CD4-positive, alpha-beta T cell treated with Interleukin-4 for 1 hour (primary cell): ENCODE data around the gene PLPPR1.
"Not testable (repeated sequence)": the region's sequence is repeated elsewhere in the genome, so short reads cannot be mapped to it uniquely, and the experiment has no call there.

ENCODE experiments used
- DNase-seq, 2 donors: peaks; one replicate each; pipeline ENCODE4 v3.0.0-alpha.2; 2020 to 2022

Gene PLPPR1

DNA sequence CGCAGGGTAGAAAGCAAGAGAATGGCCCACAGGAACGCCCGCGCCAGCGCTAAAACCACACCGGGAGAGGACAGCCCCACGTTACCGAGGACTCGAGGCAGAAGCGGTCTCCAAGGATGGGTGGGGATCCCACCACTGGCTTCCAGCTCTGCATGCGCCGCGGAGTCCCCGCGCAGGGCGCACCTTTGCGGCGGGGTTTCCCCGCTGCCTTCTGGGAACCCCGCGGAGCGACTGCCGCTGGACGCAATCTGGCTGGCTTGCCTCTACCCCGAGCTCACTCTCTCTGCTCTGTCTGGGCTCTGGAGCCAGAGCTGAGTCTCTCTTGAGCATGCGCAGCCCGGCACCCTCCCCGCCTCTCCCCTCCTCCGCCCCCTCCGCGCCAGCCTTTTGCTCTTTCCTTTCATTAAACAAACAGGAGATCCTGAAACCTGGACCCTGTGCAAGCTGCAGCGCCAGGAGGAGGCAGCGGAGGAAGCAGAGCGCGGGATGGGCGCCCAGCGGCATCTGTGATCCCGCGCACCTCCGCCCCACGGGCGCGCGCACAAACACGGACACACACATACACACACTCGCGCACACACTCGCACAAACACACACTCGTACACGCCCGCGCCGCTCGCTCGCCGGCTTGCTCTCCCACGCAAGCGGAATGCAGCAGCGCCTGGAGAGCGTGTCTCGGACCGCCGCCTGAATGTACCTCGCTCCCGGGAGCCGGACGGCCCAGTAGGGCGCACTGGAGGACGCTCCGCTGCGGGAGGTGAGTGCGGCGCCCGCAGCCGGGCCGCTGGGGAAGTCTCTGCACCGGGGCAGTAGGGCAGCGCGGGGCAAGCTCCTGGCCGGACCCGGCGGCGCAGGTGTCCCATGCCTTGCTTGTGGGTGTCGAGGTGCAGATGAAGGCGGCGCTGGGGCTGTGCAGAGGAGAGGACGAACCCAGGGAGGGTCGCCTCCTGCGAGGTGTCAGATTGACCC lies at the start of gene PLPPR1:
Gene PLPPR1 (plus strand): TSS at position 382 of the 969 bp plus-strand sequence.
- no peak for DNase-seq

DNA sequence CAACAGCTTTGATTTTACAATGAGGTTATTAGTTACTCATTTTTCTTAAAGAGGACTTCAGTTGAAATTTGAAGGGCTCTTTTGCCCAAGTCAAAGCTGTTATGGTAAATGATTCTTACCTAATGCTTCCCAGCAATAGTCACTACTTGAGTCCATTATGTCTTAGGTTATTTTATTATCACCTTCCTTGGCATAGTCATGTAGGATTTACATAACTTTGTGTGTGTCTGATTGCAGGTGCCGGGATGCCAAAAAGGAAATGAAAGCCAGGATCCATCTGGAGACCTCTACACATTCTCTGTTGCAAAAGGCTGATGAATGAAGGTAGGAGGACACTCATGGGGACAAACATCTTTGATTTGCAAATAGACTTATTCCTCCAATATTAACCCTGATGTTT lies 38.8 kb upstream of the PLPPR1 start:
- no peak for DNase-seq

DNA sequence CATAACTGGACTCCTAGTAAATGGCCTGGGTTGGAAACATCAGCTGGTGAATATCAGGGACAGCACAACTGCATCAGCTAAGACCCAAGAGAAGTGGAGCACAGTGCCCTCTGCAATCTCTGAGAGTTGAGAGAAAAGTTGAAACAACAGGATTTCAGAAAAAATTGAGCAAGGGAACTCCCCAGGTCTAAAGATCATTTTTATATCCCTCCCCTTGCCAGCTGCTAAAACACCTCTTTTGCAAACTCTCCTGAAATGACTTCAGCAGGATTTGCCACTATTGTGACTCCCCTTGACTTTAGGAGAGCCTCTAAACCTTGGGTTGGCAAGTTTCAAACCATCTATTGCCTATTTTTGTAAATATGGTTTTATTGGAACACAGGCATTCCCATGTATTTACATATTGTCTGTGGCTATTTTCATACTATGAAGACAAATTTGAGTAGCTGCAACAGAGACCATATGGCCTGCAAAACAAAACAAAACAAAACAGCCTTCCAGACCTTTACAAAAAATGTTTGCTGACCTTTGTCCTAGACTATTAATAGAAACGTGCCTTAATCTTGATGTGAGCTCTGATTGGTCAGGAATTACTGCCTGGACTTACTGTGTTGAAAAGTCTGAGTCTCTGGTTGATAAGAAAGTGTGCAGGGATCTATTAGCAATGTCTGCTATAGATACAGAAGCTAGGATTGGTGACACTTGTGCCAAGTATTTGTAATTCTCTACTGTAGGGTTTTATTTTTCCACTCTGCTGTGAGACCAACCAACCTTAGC lies 37.7 kb upstream of the PLPPR1 start:
- no peak for DNase-seq

DNA sequence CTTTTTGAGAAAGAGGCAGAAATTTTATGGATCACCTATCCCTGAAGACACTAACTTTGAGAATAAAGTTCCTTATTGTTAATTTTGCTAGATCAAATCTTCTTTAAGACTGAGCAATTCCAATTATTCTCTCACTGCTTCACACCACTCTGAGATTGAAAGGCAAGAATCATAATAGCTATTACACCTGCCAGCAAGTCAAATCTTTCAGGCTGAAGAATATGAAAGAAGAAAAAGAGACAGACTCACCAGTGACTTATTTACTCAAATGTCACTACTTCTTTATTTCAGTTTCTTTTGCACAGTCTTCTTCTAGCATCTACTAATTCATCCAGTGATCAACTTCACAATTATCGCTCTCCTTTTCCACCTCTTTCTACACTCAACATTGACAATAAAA lies 35.9 kb upstream of the PLPPR1 start:
- no peak for DNase-seq

DNA sequence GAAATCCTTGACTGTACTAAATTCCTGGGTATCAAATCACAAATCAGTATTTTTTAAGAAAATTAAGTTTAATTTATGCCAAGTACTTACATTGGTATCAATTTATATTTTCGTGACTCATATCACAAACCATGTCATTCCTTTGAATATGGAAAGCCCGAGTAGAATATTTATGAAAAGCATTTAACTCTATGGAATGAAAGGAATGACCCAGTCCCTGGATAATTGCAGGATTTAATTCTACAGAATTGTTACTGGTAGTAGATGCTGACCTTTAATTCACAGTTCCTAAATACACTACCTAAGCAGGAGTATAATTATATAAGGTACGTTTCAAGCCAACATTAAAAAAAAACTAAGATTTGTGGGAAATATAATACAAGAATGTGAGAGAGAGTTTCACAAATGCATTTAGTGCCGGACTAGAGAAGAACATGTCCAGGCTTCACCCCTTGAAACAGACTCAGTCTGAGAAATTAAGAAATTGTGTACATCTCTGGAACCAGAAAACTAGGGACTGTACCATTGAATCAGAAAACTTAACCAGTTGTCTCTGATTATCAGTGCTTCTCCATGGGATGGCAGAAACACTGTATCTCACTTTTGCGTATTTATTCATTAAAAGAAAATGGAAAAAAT lies 28.5 kb upstream of the PLPPR1 start:
- DNase-seq: no peak

DNA sequence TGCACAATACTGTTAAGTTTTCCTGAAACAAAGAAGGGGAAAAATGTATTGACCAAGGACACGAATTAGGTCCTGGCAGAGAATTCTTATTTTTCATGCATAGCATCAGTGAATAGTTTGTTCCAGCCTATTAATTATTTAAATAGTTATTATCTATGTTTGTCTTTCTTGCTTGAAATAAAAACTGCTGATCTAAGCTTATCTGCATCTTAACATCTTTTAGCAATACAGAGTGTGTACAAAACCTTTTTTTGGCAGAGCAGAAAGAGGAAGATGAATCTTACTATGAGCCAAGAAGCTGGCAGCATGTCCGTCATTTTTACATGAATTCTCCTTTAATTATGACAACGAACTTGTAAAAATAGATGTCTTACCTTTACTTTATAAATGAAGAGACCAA lies 23.3 kb upstream of the PLPPR1 start:
- no peak for DNase-seq

DNA sequence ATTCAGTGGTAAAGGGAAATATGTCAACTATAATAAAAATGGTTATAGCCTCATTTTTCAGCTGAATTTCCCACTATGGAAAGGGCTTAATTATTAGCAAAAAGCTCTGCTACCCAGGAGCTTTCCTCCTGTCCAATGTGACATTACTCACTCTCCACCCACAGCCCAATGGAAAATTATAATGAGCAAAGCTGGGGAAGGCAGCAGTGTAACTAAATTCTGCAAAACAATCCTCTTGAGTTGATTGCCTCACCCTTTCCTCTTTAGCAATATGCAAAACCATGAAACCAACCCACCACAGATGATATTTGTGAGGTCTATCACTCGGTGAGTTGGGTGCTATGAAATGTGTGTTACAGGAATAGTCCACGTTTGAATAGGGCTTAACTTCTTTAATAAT lies 14.0 kb upstream of the PLPPR1 start:
- no peak for DNase-seq

DNA sequence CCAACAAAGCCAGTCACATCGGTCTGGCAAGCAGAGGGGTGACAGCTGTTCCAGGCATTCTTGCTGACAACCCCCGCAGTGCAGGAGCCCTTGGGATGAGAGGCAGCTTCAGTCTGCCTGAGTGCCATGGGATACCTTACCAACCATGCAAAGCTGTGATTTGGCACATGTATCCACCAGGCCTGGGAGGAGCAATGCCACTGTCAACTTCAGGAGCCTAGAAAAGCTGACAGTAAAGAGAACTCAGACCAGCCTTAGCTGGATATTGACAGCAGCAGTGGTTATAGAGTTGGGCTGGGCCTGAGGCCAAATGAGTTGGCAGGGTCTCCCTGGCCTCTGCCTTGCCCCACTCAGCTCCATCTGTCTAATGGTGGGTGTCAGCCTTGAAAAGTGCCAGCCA lies 10.1 kb upstream of the PLPPR1 start:
- no peak for DNase-seq

DNA sequence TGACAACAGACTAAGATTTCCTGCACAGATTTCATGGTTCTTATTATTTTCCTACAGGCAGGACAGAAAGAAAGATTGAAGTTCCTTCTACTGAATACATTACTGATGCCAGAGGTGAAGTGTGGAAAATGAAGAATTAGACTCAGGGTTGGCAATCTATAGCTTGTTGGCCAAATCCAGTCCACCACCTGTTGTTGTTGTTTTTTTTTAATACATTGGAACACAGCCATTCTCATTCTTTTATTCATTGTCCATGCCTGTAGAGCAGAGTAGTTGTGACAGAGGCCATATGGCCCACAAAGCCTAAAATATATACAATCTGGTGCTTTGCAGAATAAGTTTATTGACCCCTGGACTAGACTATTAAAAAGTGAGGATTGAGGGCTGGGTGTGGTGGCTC lies 5.8 kb upstream of the PLPPR1 start:
- no peak for DNase-seq

DNA sequence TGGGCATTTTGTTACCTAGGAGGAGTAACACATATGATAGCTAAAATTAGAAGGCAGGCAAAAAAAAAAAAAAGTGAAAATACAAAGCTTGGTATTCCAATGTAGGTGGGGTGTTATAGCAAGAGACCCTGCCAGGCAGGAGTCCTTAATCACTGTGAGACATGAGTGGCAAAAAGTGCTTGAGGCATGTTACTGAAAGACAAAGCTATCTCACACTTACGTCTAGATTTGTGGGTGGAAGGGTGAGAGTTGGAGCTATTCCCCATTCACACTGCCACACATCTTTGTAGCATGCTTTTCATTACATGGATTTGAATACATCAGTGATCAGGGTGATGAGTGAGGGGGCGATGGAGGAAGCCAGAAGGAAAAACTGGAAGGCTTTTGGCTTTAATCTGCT lies 2.6 kb upstream of the PLPPR1 start:
- no peak for DNase-seq

DNA sequence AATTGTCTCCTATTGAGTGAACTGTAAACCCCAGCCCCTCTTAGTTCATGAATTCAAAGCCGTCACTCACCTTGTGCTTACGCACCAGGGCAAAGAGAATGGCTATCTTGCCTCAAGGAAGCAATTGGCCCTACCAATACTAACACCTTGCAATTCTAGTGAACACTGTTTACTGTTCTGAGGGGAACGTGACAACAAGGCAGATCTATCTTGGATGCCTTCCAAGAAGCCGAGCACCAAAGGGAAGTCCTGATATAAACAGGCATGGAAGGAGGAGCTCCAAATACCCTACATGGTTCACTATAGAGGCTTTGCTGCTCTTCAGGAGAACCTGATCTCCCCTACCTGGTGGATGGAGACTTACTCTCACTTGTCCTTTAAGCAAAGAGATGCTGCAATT lies 1.7 kb upstream of the PLPPR1 start:
- DNase-seq: no peak

DNA sequence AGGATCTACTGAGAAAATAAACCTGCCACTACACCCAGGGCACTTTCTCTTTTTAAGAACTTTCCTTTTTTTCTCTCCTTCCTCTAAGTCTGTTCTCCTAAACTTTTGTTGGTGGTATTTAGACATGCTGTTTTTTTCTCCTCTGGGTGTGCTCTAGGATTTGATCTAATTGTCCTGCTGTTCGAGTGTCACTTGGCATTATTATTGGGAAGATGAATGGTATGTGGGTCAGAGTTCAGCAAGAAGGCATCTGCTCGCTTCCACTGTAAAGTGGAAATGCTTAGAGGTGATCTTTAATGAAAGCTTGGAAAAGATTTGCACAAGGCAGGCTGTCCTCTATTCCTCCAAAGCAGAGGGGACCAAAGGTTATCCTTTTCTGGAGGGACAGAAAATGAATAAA lies 1.3 kb upstream of the PLPPR1 start:
- no peak for DNase-seq

DNA sequence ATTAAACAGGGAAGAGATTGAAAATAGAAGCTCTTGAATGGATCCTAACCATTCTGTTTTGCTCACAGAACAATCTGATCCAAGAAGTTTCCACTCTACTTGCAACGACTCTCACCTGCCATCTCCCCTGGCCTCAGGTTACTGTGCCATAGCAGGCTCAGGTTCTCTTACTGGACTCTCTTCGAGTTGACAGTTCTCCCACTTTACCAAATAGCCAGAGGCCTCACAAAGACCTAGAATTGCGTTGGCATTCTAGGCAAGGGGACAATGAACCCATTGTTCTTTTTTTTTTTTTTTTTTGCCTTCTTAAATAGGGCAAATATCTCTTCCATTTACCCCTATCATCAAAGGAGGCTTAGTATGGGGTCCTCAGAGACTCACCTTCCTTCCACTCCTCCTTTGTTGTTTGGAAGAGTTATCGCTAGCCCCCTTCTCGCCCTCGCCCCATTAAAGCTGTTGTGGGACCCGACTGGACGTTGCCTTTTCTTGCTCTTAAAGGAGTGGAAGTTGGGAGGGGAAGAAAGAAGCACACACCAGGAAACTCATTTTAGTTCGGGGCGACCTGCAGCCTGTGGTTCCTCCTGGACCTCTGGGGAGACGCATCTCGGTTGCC lies 688 bp upstream of the PLPPR1 start:
- DNase-seq: no peak

DNA sequence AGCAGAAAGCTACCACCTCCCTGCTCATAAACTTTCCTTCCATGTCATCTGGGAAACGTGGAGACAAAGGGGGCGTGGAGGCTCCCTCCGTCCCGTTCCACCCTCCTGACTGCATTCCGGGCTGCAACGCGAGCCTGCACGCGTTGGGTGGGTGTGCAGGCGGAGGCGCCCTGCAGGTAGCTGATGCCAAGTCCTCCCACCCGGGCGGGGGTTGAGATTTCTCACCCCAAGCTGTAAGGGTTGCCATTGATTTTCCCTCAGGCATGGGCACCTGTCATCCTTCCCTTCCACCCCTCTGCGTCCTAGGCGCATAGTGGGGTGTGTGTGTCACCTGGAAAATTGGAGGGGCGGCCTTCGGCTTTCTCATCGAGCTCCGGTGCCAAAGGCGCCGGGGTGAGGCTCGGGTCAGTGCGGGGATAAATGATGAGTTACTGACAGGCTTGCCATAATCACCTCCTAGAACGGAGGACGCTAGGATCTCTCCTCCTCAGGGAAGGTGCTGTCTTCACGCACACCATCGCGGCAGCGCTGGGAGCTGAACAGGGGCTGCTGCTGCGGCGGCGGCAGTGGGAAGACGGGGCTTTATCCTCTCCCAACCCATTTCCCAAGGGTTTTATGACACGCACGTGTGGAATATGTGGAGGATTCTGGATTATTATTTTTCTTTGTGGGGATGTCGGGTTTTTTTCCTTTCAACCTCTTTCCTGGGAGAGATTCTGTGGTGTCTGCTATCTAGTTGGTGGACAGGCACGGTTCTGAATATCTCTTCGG lies 973 bp downstream of the PLPPR1 start:
- DNase-seq: no peak

DNA sequence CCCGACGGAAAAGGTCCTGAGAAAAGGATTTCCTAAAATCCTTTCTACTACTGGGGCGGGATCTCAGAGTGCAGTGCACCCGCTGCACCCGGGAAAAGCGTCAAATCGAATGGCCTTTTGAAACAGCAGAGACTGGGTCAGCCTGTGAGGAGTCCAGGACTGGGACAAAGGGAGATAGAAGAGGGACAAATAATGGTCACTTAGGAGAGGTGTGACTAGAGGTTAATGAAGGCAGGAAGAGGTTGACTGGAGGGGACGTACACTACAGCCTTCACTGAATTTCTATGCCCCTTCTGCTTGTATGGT lies 1.5 kb downstream of the PLPPR1 start:
- DNase-seq: no peak

DNA sequence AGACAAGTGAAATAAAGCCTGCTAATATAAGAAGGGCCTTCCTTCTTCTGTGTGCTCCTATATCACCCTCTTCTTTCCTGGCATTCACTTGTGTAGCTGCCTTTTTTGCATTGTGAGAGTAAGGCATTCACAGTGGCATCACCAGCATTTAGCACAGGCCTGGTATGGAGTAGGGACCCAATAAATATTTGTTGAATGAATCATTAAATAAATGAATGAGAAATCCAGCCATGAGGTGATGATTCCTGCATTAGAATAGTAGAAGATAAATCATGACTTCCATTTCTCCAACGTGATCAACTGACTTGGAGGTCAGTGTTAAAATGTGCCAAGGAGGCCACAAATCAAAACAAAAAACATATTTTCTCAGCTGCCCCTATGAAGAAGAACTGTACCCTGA lies 3.9 kb downstream of the PLPPR1 start:
- no peak for DNase-seq

DNA sequence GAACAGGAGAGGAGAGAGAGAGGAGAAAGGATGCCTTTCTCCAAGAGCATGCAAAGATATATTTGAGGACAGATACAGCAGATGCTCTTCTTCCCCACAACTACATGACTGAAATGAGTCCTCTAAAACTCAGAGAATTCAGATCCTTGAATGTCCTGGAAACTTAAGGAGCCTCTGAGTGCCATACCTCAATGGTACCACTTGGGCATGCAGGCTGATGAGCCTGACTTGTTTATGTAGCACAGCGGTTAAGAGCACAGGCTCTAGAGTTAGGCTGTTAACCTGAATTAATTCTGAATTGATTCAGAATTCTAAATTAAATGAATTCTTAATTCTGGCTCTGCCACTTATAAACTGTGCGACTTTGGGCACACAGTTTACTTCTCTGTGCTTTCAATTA lies 5.7 kb downstream of the PLPPR1 start:
- DNase-seq: no peak

DNA sequence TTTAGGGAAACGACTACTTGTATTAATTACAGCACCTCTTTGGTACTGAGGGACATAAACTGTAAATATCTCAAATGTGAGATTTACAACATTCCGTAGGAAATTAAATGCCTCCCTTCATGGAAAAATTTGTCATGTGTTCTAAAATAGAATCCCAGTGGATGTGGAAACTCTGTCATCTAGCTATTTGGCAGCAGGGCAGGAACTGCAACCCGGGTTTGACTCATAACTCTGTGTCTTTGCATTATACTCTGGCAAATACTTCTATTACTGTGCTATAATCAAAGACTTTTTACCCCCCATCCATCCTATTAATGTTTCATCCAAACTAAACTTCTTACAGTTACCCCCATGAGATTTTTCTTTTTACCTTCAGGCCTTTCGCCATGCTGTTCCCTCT lies 6.6 kb downstream of the PLPPR1 start:
- no peak for DNase-seq

DNA sequence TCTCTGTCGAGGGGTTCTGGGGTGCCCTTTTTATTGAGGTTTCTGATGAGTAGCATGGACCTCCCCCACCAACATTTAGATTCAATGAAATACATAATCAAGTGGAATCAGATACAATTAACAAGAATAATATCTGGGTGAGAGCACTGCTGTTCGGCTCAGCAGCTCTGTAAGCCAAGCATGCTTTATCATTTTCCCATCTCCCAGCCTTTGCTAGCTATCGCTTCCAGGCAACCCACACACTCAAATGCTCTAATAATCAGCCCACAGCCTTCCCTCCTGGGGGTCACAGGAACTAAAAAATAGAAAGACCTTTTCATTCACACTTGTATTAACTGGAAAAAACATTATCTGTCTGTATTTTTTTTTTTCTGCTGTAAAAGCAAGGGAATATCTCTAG lies 8.9 kb downstream of the PLPPR1 start:
- no peak for DNase-seq

DNA sequence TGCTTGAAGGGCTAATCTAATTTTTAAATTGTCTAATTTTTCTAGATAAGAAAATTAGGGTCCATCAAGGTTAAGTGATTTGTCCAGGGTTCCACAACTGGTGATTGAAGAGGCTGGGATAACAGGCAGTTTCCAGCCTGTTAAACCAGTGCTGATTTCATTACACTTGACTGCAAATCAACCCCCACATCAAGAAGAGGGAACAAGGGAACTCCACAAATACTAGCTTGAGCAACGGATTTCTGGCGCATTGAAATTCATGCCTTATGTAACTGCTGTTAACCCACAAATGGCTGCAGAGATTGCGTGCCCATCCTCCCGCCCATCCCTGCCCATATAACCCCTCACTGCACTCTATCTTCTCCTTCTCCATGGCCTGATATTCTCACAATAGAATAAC lies 10.0 kb downstream of the PLPPR1 start:
- no peak for DNase-seq

DNA sequence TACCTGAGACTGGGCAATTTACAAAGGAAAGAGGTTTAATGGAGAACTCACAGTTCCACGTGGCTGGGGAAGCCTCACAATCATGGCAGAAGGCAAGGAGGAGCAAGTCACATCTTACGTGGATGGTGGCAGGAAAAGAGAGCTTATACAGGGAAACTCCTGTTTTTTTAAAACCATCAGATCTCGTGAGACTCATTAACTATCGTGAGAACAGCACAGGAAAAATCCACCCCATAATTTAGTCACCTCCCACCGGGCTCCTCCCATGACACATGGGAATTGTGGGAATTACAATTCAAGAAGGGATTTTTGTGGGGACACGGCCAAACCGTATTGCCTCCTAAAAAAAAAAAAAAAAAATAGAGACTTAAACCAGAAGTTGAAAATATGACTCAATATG lies 11.1 kb downstream of the PLPPR1 start:
- DNase-seq: not testable (repeated sequence)

DNA sequence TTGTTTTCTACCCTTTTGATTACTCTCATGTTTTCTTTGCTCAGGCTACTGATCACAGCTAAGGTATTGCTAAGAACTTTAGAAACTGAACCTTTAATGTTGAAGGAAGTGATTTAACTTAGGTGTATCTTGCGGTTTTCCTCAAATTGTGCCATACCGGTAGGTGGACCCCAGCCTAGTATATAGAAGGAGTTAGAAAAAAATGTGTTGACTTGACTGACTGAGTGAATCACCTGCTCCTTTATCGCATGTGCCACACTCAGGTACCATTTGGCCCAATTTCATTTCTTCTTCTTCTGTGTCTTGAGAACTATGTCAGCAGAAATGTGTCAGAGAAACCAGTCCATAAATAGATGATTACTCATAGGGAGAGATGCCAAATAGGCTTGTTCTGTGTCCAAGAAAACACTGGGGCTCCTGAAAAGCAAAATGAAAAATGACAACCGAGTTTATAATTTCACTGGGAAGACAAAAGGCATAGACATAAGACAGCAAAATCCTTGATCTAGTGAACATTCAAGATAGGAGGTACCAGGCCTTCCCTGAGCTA lies 19.4 kb downstream of the PLPPR1 start:
- DNase-seq: no peak
